ENCODE measurements around the gene LOC101059915.
"Not testable (repeated sequence)": the region's sequence is repeated elsewhere in the genome, so short reads cannot be mapped to it uniquely, and the experiment has no call there.

DNA sequence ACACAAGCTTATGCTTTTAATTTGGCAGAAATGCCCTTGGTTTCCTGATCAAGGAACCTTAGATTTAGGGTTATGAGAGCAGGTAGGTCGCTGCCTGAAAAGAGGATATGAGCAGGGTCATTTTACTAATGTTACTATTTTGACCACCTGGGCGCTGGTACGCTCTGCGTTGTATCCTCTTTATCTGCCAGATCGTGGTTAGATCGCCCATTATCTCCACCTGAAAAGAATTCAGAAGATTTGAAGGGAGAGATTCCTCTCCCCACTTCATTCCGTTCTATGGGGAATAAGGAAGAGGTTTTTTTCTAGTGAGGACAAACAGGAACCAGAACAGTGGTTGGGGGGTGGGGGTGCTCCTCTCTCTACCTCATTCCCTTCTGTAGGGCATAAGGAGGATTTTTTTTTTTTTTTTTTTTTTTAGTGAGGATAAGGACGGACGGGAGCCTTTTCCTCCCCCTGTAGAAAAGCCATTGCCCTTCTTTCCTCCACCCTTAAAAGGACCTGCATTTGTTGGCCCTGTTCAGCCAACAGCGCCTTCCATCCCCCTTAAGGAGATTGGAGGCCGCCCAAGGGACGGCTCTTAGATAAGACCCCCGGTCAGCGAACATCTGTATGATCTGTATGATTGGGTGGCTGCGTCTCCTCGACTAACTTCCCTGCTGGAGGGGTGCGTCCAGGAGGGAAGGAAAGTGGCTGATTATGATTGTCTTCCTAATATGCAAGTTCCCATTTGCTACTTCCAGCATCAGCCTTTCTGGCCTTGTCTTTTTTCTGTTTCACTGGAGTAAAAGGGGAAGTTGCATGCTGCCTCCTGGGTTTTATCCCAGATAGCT, 30.3 kb downstream of the LOC101059915 start:
- not testable (repeated sequence) for TF ChIP-seq HDGF (IDR thresholded peaks at IDR 0.05; ENCODE audit: borderline replicate concordance); BHLHE40 (IDR thresholded peaks at IDR 0.05; ENCODE audit: borderline replicate concordance); FOXK2 (IDR thresholded peaks at IDR 0.05); ELF4 (IDR thresholded peaks at IDR 0.05); FOXM1 (IDR thresholded peaks at IDR 0.05; ENCODE audit: borderline replicate concordance)
- TF ChIP-seq, protein P1, sequence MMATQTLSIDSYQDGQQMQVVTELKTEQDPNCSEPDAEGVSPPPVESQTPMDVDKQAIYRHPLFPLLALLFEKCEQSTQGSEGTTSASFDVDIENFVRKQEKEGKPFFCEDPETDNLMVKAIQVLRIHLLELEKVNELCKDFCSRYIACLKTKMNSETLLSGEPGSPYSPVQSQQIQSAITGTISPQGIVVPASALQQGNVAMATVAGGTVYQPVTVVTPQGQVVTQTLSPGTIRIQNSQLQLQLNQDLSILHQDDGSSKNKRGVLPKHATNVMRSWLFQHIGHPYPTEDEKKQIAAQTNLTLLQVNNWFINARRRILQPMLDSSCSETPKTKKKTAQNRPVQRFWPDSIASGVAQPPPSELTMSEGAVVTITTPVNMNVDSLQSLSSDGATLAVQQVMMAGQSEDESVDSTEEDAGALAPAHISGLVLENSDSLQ (IDR thresholded peaks at IDR 0.05): not testable (repeated sequence)
